CD4-positive, alpha-beta T cell (primary cell): ENCODE data around the gene GANC. TPM values are rescaled to one million over a fixed set of nuclear protein-coding genes. Genes with fewer than 3 reads are reported as not detected.
A peak's percentile ranks its signal among the peaks of the same experiment; 100 is the strongest.

Experiments used
- ATAC-seq: fragments of 200-7000 bp; cut with Tn5 transposase; one replicate; pipeline ENCODE4 v1.10.0; 2022; ENCODE audit warnings: mild to moderate bottlenecking; ENCODE audit not compliant: poor library complexity
- CTCF ChIA-PET: fragments of 350-600 bp; sonication (Branson Sonifier 250); formaldehyde crosslinking; loops from one replicate; lab custom pipeline; 2021; ENCODE audit warnings: antibody characterized with exemption, inconsistent platforms; lab: Charles Lee
- POLR2A ChIA-PET: fragments of 350-600 bp; sonication (Branson Sonifier 250); formaldehyde crosslinking; loops from one replicate; lab custom pipeline; 2021; ENCODE audit warnings: antibody characterized with exemption, inconsistent platforms; lab: Charles Lee
- DNase-seq, 14 experiments: peaks; one replicate each; pipeline ENCODE4 v3.0.0-alpha.2; 2013 to 2020; ENCODE audit warnings: mixed read lengths in 2 of 14
- H3K27ac ChIP-seq, 2 donors: one replicate each; pipeline versions ENCODE4 v1.5.1 to v1.7.0; 2013; ENCODE audit warnings: low read length in 2 of 2, low read depth in 1 of 2, mild to moderate bottlenecking in 1 of 2
- H3K27me3 ChIP-seq, 2 experiments: 1 replicate in 1 of 2; 2 replicates in 1 of 2; pipeline versions ENCODE4 v1.6.1 to v1.7.0; 2013; ENCODE audit warnings: low read length in 2 of 2, control low read depth in 1 of 2, mild to moderate bottlenecking in 1 of 2, moderate library complexity in 1 of 2; ENCODE audit not compliant: insufficient read depth in 2 of 2, control insufficient read depth in 1 of 2
- H3K36me3 ChIP-seq: one replicate; pipeline ENCODE4 v1.6.1; 2013; ENCODE audit warnings: low read length, control low read depth; ENCODE audit not compliant: insufficient read depth
- H3K4me1 ChIP-seq: one replicate; pipeline ENCODE4 v1.6.1; 2013; ENCODE audit warnings: low read length, control low read depth; ENCODE audit not compliant: insufficient read depth
- H3K4me3 ChIP-seq: one replicate; pipeline ENCODE4 v1.5.1; 2013; ENCODE audit warnings: mild to moderate bottlenecking, low read length, moderate library complexity
- H3K9me3 ChIP-seq, 2 experiments: 1 replicate in 1 of 2; 2 replicates in 1 of 2; pipeline versions ENCODE4 v1.6.1 to v1.7.0; 2013; ENCODE audit warnings: low read length in 2 of 2, mild to moderate bottlenecking in 2 of 2, control low read depth in 1 of 2, moderate library complexity in 1 of 2; ENCODE audit not compliant: control insufficient read depth in 1 of 2, insufficient read depth in 1 of 2
- H3K27ac Mint-ChIP-seq: one replicate; pipeline ENCODE4 v1.8.0; 2020; ENCODE audit warnings: mixed read lengths
- H3K27me3 Mint-ChIP-seq: one replicate; pipeline ENCODE4 v1.8.0; 2021; ENCODE audit warnings: mixed read lengths
- H3K36me3 Mint-ChIP-seq: one replicate; pipeline ENCODE4 v1.8.0; 2021; ENCODE audit warnings: low read depth, mixed read lengths
- H3K4me1 Mint-ChIP-seq: one replicate; pipeline ENCODE4 v1.8.0; 2021; ENCODE audit warnings: low read depth, mixed read lengths
- H3K4me3 Mint-ChIP-seq: one replicate; pipeline ENCODE4 v1.8.0; 2020; ENCODE audit warnings: mild to moderate bottlenecking, mixed read lengths
- H3K9me3 Mint-ChIP-seq: one replicate; pipeline ENCODE4 v1.8.0; 2020; ENCODE audit warnings: mixed read lengths
- intact Hi-C, 2 experiments: fragments of 100-400 bp; cut with DNase I in 1 of 2; cut with micrococcal nuclease in 1 of 2; formaldehyde crosslinking; loops; one replicate each; pipeline versions ENCODE4 v1.15.1 to v1.9.0; 2023 to 2025; cut with DNase I, micrococcal nuclease
- total RNA-seq, 174 experiments: library from RNA in 2 of 174; stranded (reverse) in 2 of 174; gene quantifications; one replicate each; pipeline ENCODE4 v1.2.3 and lab custom pipeline; 2021 to 2026
- TF ChIP-seq, protein P1 (sequence below): fragments of 200-600 bp; IDR thresholded peaks from one replicate; pipeline ENCODE4 v1.8.0; 2022; ENCODE audit warnings: antibody characterized with exemption, mild to moderate bottlenecking

Gene GANC
- total RNA-seq, 2 experiments from 2014 or later = 22.3 to 23.9 TPM

DNA sequence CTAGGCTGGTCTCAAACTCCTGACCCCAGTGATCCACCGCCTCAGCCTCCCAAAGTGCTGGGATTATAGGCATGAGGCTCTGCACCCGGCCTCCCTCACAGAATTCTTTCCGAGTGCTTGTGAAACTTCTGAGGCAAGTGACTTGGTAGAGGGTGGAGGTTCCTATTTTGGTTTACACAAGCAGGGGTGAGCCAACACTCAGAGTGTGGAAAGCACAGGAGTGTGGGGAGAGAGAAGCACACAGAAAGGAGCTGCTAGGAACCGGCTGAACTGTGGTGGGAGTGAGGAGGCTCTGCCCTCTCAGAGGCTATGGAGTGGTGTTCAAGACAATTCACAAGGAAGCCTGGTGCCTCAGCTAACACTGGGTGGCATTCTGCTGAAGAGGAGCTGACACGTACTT lies 94.0 kb downstream of the GANC start:
- Histone ChIP-seq H3K4me3 (no peak overlapping the region), H3K4me1 (no peaks in the 10 kb centered on the region), H3K27me3 (no peaks in the 10 kb centered on the region), H3K27ac (no peak overlapping the region), H3K36me3 (no peaks in the 10 kb centered on the region), H3K9me3 (no peaks in the 10 kb centered on the region)
- H3K27ac Mint-ChIP-seq = no peak overlapping the region
- TF ChIP-seq, protein P1, sequence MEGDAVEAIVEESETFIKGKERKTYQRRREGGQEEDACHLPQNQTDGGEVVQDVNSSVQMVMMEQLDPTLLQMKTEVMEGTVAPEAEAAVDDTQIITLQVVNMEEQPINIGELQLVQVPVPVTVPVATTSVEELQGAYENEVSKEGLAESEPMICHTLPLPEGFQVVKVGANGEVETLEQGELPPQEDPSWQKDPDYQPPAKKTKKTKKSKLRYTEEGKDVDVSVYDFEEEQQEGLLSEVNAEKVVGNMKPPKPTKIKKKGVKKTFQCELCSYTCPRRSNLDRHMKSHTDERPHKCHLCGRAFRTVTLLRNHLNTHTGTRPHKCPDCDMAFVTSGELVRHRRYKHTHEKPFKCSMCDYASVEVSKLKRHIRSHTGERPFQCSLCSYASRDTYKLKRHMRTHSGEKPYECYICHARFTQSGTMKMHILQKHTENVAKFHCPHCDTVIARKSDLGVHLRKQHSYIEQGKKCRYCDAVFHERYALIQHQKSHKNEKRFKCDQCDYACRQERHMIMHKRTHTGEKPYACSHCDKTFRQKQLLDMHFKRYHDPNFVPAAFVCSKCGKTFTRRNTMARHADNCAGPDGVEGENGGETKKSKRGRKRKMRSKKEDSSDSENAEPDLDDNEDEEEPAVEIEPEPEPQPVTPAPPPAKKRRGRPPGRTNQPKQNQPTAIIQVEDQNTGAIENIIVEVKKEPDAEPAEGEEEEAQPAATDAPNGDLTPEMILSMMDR = no peak
- CTCF ChIA-PET = no interaction called here
- DNase-seq = peak in 2 of 14 experiments; percentile 21 to 32
- H3K4me1 Mint-ChIP-seq = no peaks in the 10 kb centered on the region
- POLR2A ChIA-PET = no interaction called here
- intact Hi-C loops = no loop called here
- no peak overlapping the region for H3K4me3 Mint-ChIP-seq
- no peaks in the 10 kb centered on the region for H3K36me3 Mint-ChIP-seq
- no peaks in the 10 kb centered on the region for H3K9me3 Mint-ChIP-seq
- H3K27me3 Mint-ChIP-seq = no peaks in the 10 kb centered on the region
- no peak for ATAC-seq

DNA sequence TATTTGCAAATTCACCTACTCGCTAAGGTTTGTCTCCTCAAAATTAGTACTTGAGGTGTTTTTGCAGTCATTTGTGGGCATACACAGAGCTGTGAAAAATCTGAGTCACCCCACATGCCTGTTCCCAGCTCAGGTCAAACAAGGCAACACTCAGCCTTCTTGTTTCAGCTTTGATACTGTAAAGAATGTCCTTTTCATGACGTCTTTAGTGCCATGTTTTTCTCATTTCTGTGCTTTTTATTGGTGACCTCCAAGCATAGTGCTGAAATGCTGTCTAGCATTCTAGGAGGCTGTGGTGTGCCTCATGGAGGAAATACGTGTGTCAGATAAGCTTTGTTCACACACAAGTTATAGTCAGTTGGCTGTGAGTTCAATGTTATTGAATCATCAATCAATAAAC lies 95.1 kb downstream of the GANC start:
- Histone ChIP-seq H3K27ac (no peak overlapping the region), H3K4me3 (no peak overlapping the region), H3K4me1 (no peaks in the 10 kb centered on the region), H3K36me3 (no peaks in the 10 kb centered on the region), H3K27me3 (no peaks in the 10 kb centered on the region), H3K9me3 (no peaks in the 10 kb centered on the region)
- ATAC-seq (no peak), DNase-seq (no peak)
- Mint-ChIP-seq H3K27ac (no peak overlapping the region), H3K4me3 (no peak overlapping the region), H3K4me1 (no peaks in the 10 kb centered on the region), H3K27me3 (no peaks in the 10 kb centered on the region), H3K9me3 (no peaks in the 10 kb centered on the region), H3K36me3 (no peaks in the 10 kb centered on the region)
- TF ChIP-seq, protein P1 = no peak
- ChIA-PET CTCF (no interaction called here), POLR2A (no interaction called here)
- intact Hi-C loops = no loop called here

DNA sequence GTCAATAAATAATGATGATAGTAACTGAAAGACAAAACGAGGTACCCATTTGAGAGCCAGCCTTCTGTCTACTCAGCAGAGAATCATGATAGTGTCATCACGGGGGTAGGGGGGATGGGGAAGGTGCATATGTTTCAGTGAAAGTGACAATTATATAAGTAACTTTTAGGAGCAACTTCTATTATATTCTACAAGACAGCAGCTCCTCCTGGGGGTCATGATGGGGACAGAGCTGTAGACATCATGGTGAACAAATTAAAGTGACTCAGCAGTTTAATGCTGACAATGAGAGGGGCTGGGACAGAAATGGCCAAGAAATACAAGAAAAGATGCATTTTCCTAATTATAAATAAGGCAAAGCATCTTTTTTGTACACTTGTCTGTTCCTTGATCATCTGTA lies 98.1 kb downstream of the GANC start:
- Mint-ChIP-seq H3K4me1 (no peaks in the 10 kb centered on the region), H3K27ac (no peak overlapping the region), H3K4me3 (no peak overlapping the region), H3K27me3 (no peaks in the 10 kb centered on the region), H3K36me3 (no peaks in the 10 kb centered on the region), H3K9me3 (no peaks in the 10 kb centered on the region)
- no peaks in the 10 kb centered on the region for H3K4me1 ChIP-seq
- ChIA-PET CTCF (no interaction called here), POLR2A (no interaction called here)
- DNase-seq (no peak), ATAC-seq (no peak)
- intact Hi-C loops = no loop called here
- no peaks in the 10 kb centered on the region for H3K36me3 ChIP-seq
- H3K27ac ChIP-seq = no peak overlapping the region
- H3K4me3 ChIP-seq = no peak overlapping the region
- H3K9me3 ChIP-seq = no peaks in the 10 kb centered on the region
- H3K27me3 ChIP-seq = no peaks in the 10 kb centered on the region
- TF ChIP-seq, protein P1 = no peak
